ENCODE measurements around the gene TCHHL1.

- TF ChIP-seq, protein P1, sequence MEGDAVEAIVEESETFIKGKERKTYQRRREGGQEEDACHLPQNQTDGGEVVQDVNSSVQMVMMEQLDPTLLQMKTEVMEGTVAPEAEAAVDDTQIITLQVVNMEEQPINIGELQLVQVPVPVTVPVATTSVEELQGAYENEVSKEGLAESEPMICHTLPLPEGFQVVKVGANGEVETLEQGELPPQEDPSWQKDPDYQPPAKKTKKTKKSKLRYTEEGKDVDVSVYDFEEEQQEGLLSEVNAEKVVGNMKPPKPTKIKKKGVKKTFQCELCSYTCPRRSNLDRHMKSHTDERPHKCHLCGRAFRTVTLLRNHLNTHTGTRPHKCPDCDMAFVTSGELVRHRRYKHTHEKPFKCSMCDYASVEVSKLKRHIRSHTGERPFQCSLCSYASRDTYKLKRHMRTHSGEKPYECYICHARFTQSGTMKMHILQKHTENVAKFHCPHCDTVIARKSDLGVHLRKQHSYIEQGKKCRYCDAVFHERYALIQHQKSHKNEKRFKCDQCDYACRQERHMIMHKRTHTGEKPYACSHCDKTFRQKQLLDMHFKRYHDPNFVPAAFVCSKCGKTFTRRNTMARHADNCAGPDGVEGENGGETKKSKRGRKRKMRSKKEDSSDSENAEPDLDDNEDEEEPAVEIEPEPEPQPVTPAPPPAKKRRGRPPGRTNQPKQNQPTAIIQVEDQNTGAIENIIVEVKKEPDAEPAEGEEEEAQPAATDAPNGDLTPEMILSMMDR (optimal IDR thresholded peaks at IDR 0.05 in 1 of 3, IDR thresholded peaks at IDR 0.05 in 1 of 3, conservative IDR thresholded peaks at IDR 0.05 in 1 of 3; ENCODE audit: extremely low read depth in 1 of 3, insufficient read depth in 2 of 3, low read length in 3 of 3), result no peak
- peak; percentile 35 for TF ChIP-seq EZH2 (IDR thresholded peaks at IDR 0.05; ENCODE audit: low read length)
Observed at GRCh38 chr1:152109998-152110294, 21.1 kb upstream of the TCHHL1 start.

Measured in keratinocyte (primary cell).